Ovary (tissue), 9 donors: ENCODE results near the gene IDUA. TPM values are rescaled to one million over a fixed set of nuclear protein-coding genes. Genes with fewer than 3 reads are reported as not detected.

Experiments
- DNase-seq, 5 donors: peaks; one replicate each; pipeline ENCODE4 v3.0.0-alpha.2; 2019 to 2020
- H3K27ac ChIP-seq, 2 donors: fragments of 200-600 bp; one replicate each; pipeline versions ENCODE4 v1.5.1 to v1.8.0; 2019 to 2022
- H3K27me3 ChIP-seq: fragments of 200-600 bp; one replicate; pipeline ENCODE4 v1.8.0; 2022
- H3K36me3 ChIP-seq: fragments of 200-600 bp; sonication (generic); one replicate; pipeline ENCODE4 v1.5.1; 2019
- H3K4me1 ChIP-seq: one replicate; pipeline ENCODE4 v1.8.1; 2013; ENCODE audit warnings: mild to moderate bottlenecking, moderate library complexity; ENCODE audit not compliant: insufficient read depth
- H3K4me3 ChIP-seq: fragments of 200-600 bp; sonication (generic); one replicate; pipeline ENCODE4 v1.5.1; 2017
- H3K9me3 ChIP-seq, 2 donors: fragments of 200-600 bp in 1 of 2; sonication (generic) in 1 of 2; one replicate each; pipeline versions ENCODE4 v1.5.1 to v1.8.1; 2013 to 2019; ENCODE audit warnings: mild to moderate bottlenecking in 1 of 2, moderate library complexity in 1 of 2
- CTCF ChIP-seq, 3 donors: fragments of 450-650 bp in 2 of 3; fragments of 200-600 bp in 1 of 3; IDR thresholded peaks; one replicate each; pipeline versions ENCODE4 v1.5.1 to v1.8.0; 2016 to 2022; ENCODE audit warnings: antibody characterized with exemption in 3 of 3, mild to moderate bottlenecking in 1 of 3
- EP300 ChIP-seq: sonication (generic); formaldehyde crosslinking; IDR thresholded peaks from one replicate; pipeline ENCODE4 v1.6.1; 2017; ENCODE audit warnings: antibody characterized with exemption
- POLR2A ChIP-seq: fragments of 450-650 bp; IDR thresholded peaks from one replicate; pipeline ENCODE4 v1.6.1; 2017; ENCODE audit warnings: antibody characterized with exemption, mild to moderate bottlenecking, moderate library complexity
- WGBS, 3 donors: extraction: QIAGEN DNeasy Blood & Tissue Kit in 1 of 3; methylation state at CpG; one replicate each; pipeline versions ENCODE4 v1.1.5 to v1.1.7; 2013 to 2017; 5-methylcytosine and 5-hydroxymethylcytosine counted together
- intact Hi-C, 4 donors: fragments of 100-400 bp; cut with DNase I; formaldehyde crosslinking; loops; one replicate each; pipeline versions ENCODE4 v1.11.0 to v1.15.1; 2022 to 2023
- polyA plus RNA-seq, 2 donors: library from polyadenylated mRNA; stranded (reverse); fragments of 200-250 nt in 1 of 2; fragments of 350-450 nt in 1 of 2; fragmentation: Illumina TruSeq in 1 of 2; extraction: RNeasy Lipid Tissue Mini Kit (QIAGEN cat#74804) in 1 of 2; gene quantifications; one replicate each; pipeline ENCODE4 v1.2.3, GENCODE V29; 2013 to 2014
- total RNA-seq, 7 donors: library from RNA; depleted of rRNA in 2 of 7; stranded (reverse); fragments of >200 nt in 2 of 7; fragmentation: NEBNext Ultra II Directional in 3 of 7; extraction: Animal tissue kit (Norgen Biotek cat#: 25700) in 3 of 7; gene quantifications; one replicate each; pipeline versions ENCODE4 v1.1.0 to v1.2.4, GENCODE V29; 2016 to 2023
- donor health status: DM: no; HTN: no; CAD: no; lungs with moderate emphysema.
- donor health status: DM: no; HTN: no; CAD: no.
- donor health status: Bipolar disorder and iron deficiency.
- donor health status: DM: yes; HTN: yes; CAD: no.
- donor health status: DM: no; HTN: no; CAD: no.
- donor health status: DM: yes; HTN: yes; CAD: no.

The IDUA gene
- total and polyA plus RNA-seq, 9 donors, result 3.1 to 49.1 (median 31.8) TPM

- no peaks in the 10 kb centered on the region for H3K9me3 ChIP-seq
- H3K4me3 ChIP-seq, result no peak overlapping the region
- no peaks in the 10 kb centered on the region for H3K36me3 ChIP-seq
- WGBS, 3 donors, result 50 to 65% (median 59%) methylated on average over 11 to 16 of the region's 16 CpGs
- no peak for DNase-seq
- H3K4me1 ChIP-seq, result peaks cover 33% of the 10 kb centered on the region
- TF ChIP-seq CTCF (IDR thresholded peaks at IDR 0.05) (no peak), POLR2A (no peak), EP300 (no peak)
- H3K27ac ChIP-seq, result peak overlapping the region; percentile 53 to 64
- intact Hi-C loops, result no loop called here
- H3K27me3 ChIP-seq, result no peaks in the 10 kb centered on the region
Measured at GRCh38 chr4:1038948-1039492, 52.2 kb downstream of the IDUA start.

- Histone ChIP-seq H3K9me3 (no peaks in the 10 kb centered on the region), H3K4me3 (no peak overlapping the region), H3K4me1 (peaks cover 31% of the 10 kb centered on the region), H3K27me3 (no peaks in the 10 kb centered on the region), H3K27ac (peak overlapping the region; percentile 53 to 64), H3K36me3 (no peaks in the 10 kb centered on the region)
- intact Hi-C loops, result no loop called here
- DNase-seq, result peak; percentile 71 to 81 (median 79)
- WGBS, 3 donors, result 39 to 45% (median 42%) methylated on average over 20 of the region's 20 CpGs
- TF ChIP-seq CTCF (IDR thresholded peaks at IDR 0.05) (no peak), POLR2A (no peak), EP300 (no peak)
Measured at GRCh38 chr4:1039493-1040343, 52.9 kb downstream of the IDUA start.

GRCh38 chr4:1040344-1041146 is 53.7 kb downstream of the IDUA start:
- intact Hi-C loops, result no loop called here
- Histone ChIP-seq H3K4me3 (no peak overlapping the region), H3K27ac (no peak overlapping the region), H3K27me3 (no peaks in the 10 kb centered on the region), H3K36me3 (no peaks in the 10 kb centered on the region), H3K9me3 (no peaks in the 10 kb centered on the region), H3K4me1 (peaks cover 31% of the 10 kb centered on the region)
- WGBS, 3 donors, result 80 to 85% (median 85%) methylated on average over 18 to 21 of the region's 21 CpGs
- peak in 2 of 5 donors; percentile 33 to 44 for DNase-seq
- TF ChIP-seq POLR2A (no peak), EP300 (no peak), CTCF (IDR thresholded peaks at IDR 0.05) (no peak)

GRCh38 chr4:1041147-1041935 is 54.5 kb downstream of the IDUA start:
- Histone ChIP-seq H3K27me3 (no peaks in the 10 kb centered on the region), H3K36me3 (no peaks in the 10 kb centered on the region), H3K27ac (no peak overlapping the region), H3K4me1 (peaks cover 31% of the 10 kb centered on the region), H3K4me3 (no peak overlapping the region), H3K9me3 (no peaks in the 10 kb centered on the region)
- DNase-seq, result peak in 2 of 5 donors; percentile 56 to 70
- 19 to 29% (median 26%) methylated on average over 28 to 36 of the region's 36 CpGs for whole genome bisulfite sequencing, 3 donors
- intact Hi-C loops, result no loop called here
- no peak for TF ChIP-seq POLR2A
- no peak for TF ChIP-seq EP300
